GM18511 (cell line): ENCODE data around the gene IL36A.

Experiments used
- ATAC-seq: cut with Tn5 transposase; IDR thresholded peaks from one replicate; pipeline ENCODE4 v1.9.1; 2021; ENCODE audit warnings: mild to moderate bottlenecking, moderate library complexity; ENCODE audit not compliant: unreplicated experiment

Gene IL36A

GRCh38 chr2:113046465-113046864, 41.2 kb downstream of the IL36A start:
- no peak for ATAC-seq

- ATAC-seq = no peak
Measured at GRCh38 chr2:113050921-113051895, 45.9 kb downstream of the IL36A start.

DNA sequence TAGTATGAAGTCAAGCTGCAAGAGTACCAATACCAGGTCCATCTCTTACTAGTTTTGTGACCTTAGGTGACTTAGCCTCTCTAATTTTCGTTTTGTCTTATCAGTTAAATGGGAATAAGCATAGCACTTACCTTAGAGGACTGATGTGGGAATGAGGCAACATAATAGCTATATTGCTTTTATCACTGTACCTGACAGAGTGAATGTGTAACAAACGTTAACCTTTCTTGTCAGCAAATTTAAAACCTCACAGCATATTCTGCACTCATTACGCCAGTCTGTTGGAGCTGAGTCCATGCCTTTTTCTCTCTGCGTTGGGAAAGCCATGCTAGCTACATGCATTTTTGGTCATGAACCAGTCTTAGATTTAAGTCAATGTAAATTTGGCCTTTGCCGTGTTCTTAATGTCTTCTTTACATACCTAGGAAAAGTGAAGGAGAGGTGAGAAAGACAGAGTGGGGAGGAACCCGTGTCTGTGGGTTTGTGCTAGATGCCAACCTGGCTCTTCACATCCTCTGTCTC, 47.2 kb downstream of the IL36A start, which contains the start of gene IL36B:
Gene IL36B (minus strand): TSS at position 472 of the 522 bp plus-strand sequence.
- ATAC-seq = no peak

GRCh38 chr2:113053666-113054065, 48.4 kb downstream of the IL36A start:
- ATAC-seq = no peak

- ATAC-seq = no peak
Measured at GRCh38 chr2:113054066-113054465, 48.8 kb downstream of the IL36A start.

GRCh38 chr2:113056521-113056920, 51.3 kb downstream of the IL36A start:
- no peak for ATAC-seq

DNA sequence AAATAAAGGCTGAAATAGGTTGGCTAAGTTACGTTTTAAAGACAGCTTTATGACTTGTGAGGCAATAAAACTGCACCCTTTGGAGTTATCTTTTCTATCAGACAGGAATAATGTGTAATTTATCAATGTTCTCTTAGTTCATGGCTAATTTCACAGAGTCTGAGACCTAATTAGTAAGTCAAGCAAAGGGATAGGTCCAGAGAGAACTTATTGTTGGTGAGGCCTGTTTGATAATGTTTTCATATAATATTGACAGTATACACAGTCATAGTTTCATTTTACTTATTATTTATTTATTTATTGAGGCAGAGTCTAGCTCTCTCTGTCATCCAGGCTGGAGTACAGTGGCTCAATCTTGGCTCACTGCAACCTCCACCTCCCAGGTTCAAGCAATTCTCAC, 51.9 kb downstream of the IL36A start:
- ATAC-seq = no peak
